Placental epithelial cell (primary cell): ENCODE results near the gene PLEKHA5. TPM values are rescaled to one million over a fixed set of nuclear protein-coding genes. Genes with fewer than 3 reads are reported as not detected.

ENCODE experiments used
- small RNA-seq: library from RNA; depleted of rRNA; stranded (forward); fragments of <200 nt; gene quantifications from one replicate; pipeline ENCODE3, GENCODE V24; 2012
- total RNA-seq: library from RNA; depleted of rRNA; stranded (reverse); fragments of >200 nt; gene quantifications from 2 replicates; pipeline ENCODE4 v1.2.3, GENCODE V29; 2012

The PLEKHA5 gene, protein sequence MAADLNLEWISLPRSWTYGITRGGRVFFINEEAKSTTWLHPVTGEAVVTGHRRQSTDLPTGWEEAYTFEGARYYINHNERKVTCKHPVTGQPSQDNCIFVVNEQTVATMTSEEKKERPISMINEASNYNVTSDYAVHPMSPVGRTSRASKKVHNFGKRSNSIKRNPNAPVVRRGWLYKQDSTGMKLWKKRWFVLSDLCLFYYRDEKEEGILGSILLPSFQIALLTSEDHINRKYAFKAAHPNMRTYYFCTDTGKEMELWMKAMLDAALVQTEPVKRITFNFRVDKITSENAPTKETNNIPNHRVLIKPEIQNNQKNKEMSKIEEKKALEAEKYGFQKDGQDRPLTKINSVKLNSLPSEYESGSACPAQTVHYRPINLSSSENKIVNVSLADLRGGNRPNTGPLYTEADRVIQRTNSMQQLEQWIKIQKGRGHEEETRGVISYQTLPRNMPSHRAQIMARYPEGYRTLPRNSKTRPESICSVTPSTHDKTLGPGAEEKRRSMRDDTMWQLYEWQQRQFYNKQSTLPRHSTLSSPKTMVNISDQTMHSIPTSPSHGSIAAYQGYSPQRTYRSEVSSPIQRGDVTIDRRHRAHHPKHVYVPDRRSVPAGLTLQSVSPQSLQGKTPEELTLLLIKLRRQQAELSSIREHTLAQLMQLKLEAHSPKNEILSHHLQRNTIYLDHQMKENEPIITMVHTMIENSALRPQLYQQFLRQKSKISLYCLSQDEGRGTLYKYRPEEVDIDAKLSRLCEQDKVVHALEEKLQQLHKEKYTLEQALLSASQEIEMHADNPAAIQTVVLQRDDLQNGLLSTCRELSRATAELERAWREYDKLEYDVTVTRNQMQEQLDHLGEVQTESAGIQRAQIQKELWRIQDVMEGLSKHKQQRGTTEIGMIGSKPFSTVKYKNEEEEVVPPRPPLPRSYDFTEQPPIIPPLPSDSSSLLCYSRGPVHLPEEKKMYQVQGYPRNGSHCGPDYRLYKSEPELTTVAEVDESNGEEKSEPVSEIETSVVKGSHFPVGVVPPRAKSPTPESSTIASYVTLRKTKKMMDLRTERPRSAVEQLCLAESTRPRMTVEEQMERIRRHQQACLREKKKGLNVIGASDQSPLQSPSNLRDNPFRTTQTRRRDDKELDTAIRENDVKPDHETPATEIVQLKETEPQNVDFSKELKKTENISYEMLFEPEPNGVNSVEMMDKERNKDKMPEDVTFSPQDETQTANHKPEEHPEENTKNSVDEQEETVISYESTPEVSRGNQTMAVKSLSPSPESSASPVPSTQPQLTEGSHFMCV
- 29.4 and 50.6 TPM in 2 replicates for total RNA-seq

DNA sequence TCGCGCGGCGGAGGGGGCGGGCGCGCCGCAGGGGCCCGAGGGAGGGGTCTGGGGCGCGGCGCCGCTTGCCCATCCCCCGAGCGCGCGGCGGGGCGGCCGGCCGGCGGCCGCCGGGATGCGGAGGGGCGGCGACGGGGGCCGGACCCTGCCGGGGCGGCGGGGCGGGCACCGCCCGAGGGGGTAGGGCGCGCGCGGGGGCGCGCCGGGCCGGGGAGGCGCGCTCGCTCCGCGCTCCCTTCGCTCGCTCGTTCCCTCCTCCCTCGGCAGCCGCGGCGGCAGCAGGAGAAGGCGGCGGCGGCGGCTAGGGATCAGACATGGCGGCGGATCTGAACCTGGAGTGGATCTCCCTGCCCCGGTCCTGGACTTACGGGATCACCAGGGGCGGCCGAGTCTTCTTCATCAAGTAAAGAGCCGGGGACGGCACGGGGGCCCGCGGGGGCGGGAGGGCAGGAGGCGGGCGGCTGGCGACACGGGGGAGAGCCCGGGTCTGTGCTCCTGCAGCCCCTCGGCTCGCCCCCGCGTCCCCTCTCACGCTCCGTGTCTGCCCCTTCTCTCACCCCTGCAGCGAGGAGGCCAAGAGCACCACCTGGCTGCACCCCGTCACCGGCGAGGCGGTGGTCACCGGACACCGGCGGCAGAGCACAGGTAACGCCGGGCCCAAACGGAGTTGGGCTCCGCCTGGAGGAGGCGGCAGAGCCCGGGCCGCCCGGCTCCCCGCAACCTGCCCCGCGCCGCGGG is at the start of gene PLEKHA5:
Gene PLEKHA5 (plus strand): TSS at position 248 of the 738 bp plus-strand sequence. CDS start 67 bp downstream, at position 315.

Small RNA genes lying within 50 kb of the gene (small RNA-seq; reads per million reads assigned to genes)
- gene AC091805.2 (not detected), gene RN7SL67P (not detected)
